OCI-LY1 (cell line): ENCODE measurements around the gene DGLUCY.

Source experiments
- H2AFZ ChIP-seq: fragments of 200-600 bp; sonication (generic), shearing (Covaris generic); 2 replicates; pipeline ENCODE4 v1.6.0; 2014; ENCODE audit warnings: antibody characterized with exemption, mild to moderate bottlenecking, low read length
- H3F3A ChIP-seq: fragments of 200-600 bp; sonication (generic), shearing (Covaris generic); 2 replicates; pipeline ENCODE4 v1.6.0; 2014; ENCODE audit warnings: mild to moderate bottlenecking, antibody characterized with exemption, low read length, moderate library complexity; ENCODE audit not compliant: insufficient read depth
- H3K27ac ChIP-seq: fragments of 200-600 bp; sonication (generic); 2 replicates; pipeline ENCODE4 v1.5.1; 2014; ENCODE audit warnings: low read length, mixed run types, mild to moderate bottlenecking, low read depth; ENCODE audit not compliant: poor library complexity, severe bottlenecking
- H3K27me3 ChIP-seq: fragments of 200-600 bp; sonication (generic); 2 replicates; pipeline ENCODE4 v1.6.0; 2014; ENCODE audit warnings: antibody characterized with exemption, mild to moderate bottlenecking, low read length, moderate library complexity; ENCODE audit not compliant: insufficient read depth
- H3K36me3 ChIP-seq: fragments of 200-600 bp; sonication (generic); 2 replicates; pipeline ENCODE4 v1.6.1; 2014; ENCODE audit warnings: mild to moderate bottlenecking, antibody characterized with exemption, low read length, moderate library complexity, mixed read lengths; ENCODE audit not compliant: insufficient read depth
- H3K4me1 ChIP-seq: fragments of 200-600 bp; sonication (generic); 2 replicates; pipeline ENCODE4 v1.5.1; 2014; ENCODE audit warnings: mild to moderate bottlenecking, low read length, moderate library complexity; ENCODE audit not compliant: insufficient read depth, severe bottlenecking
- H3K4me2 ChIP-seq: fragments of 200-600 bp; sonication (generic), shearing (Covaris generic); 2 replicates; pipeline ENCODE4 v1.6.1; 2014; ENCODE audit warnings: low read length
- H3K4me3 ChIP-seq: fragments of 200-600 bp; sonication (generic); 2 replicates; pipeline ENCODE4 v1.5.1; 2014; ENCODE audit warnings: low read length, low read depth, mild to moderate bottlenecking, mixed read lengths; ENCODE audit not compliant: poor library complexity, severe bottlenecking
- H3K79me2 ChIP-seq: fragments of 200-600 bp; shearing (Covaris generic); 2 replicates; pipeline ENCODE4 v1.6.1; 2016; ENCODE audit warnings: mixed run types, low read length, mixed read lengths; ENCODE audit not compliant: insufficient read depth
- H3K9ac ChIP-seq: fragments of 200-600 bp; sonication (generic), shearing (Covaris generic); 2 replicates; pipeline ENCODE4 v1.6.1; 2014; ENCODE audit warnings: mild to moderate bottlenecking, low read length, mixed read lengths
- H3K9me2 ChIP-seq: fragments of 200-600 bp; sonication (generic), shearing (Covaris generic); 2 replicates; pipeline ENCODE4 v1.6.1; 2014; ENCODE audit warnings: low read depth, mild to moderate bottlenecking, low read length, mixed read lengths
- H3K9me3 ChIP-seq: fragments of 200-600 bp; shearing (Covaris generic); 2 replicates; pipeline ENCODE4 v1.6.1; 2014; ENCODE audit warnings: low read length, mixed read lengths
- H4K20me1 ChIP-seq: fragments of 200-600 bp; sonication (generic), shearing (Covaris generic); 2 replicates; pipeline ENCODE4 v1.6.0; 2016; ENCODE audit warnings: mild to moderate bottlenecking, low read length; ENCODE audit not compliant: insufficient read depth
- EZH2 ChIP-seq: fragments of 200-600 bp; sonication (generic), shearing (Covaris generic); IDR thresholded peaks from 2 replicates; pipeline ENCODE4 v1.8.0; 2017; ENCODE audit warnings: borderline replicate concordance, mixed run types, mild to moderate bottlenecking, antibody characterized with exemption, low read length, moderate library complexity, mixed read lengths
- TF ChIP-seq, protein P1 (sequence below): fragments of 200-600 bp; sonication (generic), shearing (Covaris generic); IDR thresholded peaks from 2 replicates; pipeline ENCODE4 v1.5.1; 2017; ENCODE audit warnings: mild to moderate bottlenecking, antibody characterized with exemption, low read length, moderate library complexity, mixed read lengths

DGLUCY gene

DNA sequence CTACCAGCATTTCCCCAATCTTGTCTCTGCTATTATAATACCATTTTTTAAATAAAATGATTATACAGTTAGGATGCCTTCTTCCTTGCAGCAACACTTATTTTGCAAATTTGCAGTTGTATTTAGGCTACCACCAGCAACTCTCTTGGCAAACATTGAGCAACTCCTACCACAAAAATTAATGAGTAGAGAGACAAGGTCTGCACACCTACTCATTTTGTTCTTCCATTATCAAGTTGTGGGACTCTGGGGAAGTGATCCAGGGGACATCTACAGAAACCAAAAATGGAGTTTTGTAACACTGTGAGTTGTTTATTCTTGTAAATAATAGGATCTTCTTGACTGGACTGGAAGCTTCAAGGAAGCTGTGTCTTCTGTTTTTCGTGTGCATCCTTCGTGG lies 38.6 kb downstream of the DGLUCY start:
- Histone ChIP-seq H3K79me2 (no peaks in the 10 kb centered on the region), H3K4me2 (no peak overlapping the region), H3K27me3 (no peaks in the 10 kb centered on the region), H3F3A (no peaks in the 10 kb centered on the region), H3K36me3 (peaks cover 14% of the 10 kb centered on the region), H4K20me1 (no peaks in the 10 kb centered on the region), H3K4me1 (peaks cover 5% of the 10 kb centered on the region), H2AFZ (no peak overlapping the region), H3K9me2 (no peaks in the 10 kb centered on the region), H3K27ac (no peak overlapping the region), H3K4me3 (no peak overlapping the region), H3K9me3 (no peaks in the 10 kb centered on the region), H3K9ac (no peak overlapping the region)
- no peak for TF ChIP-seq EZH2
- TF ChIP-seq, protein P1, sequence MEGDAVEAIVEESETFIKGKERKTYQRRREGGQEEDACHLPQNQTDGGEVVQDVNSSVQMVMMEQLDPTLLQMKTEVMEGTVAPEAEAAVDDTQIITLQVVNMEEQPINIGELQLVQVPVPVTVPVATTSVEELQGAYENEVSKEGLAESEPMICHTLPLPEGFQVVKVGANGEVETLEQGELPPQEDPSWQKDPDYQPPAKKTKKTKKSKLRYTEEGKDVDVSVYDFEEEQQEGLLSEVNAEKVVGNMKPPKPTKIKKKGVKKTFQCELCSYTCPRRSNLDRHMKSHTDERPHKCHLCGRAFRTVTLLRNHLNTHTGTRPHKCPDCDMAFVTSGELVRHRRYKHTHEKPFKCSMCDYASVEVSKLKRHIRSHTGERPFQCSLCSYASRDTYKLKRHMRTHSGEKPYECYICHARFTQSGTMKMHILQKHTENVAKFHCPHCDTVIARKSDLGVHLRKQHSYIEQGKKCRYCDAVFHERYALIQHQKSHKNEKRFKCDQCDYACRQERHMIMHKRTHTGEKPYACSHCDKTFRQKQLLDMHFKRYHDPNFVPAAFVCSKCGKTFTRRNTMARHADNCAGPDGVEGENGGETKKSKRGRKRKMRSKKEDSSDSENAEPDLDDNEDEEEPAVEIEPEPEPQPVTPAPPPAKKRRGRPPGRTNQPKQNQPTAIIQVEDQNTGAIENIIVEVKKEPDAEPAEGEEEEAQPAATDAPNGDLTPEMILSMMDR: no peak

DNA sequence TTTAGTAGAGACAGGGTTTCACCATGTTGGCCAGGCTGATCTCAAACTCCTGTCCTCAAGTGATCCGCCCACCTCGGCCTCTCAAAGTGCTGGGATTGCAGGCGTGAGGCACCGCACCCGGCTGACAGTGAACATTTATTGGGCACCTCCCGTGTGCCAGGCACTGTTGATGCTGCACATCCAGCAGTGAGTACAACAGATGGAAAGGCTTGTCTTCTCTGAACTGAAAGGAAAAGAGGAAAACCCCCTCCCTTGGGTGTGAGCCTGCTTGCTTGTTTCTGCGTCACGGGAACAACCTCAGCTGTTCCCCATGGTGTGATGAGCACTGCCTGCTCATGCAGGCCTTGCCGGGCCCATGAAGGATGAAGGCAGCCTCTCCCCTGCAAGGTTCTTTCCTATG lies 39.5 kb downstream of the DGLUCY start:
- Histone ChIP-seq H3K36me3 (peaks cover 14% of the 10 kb centered on the region), H2AFZ (no peak overlapping the region), H3K9me3 (no peaks in the 10 kb centered on the region), H3K9ac (no peak overlapping the region), H4K20me1 (no peaks in the 10 kb centered on the region), H3K9me2 (no peaks in the 10 kb centered on the region), H3K4me3 (no peak overlapping the region), H3K4me2 (no peak overlapping the region), H3K27me3 (no peaks in the 10 kb centered on the region), H3F3A (no peaks in the 10 kb centered on the region), H3K27ac (no peak overlapping the region), H3K4me1 (peaks cover 5% of the 10 kb centered on the region), H3K79me2 (no peaks in the 10 kb centered on the region)
- TF ChIP-seq, protein P1: no peak
- TF ChIP-seq EZH2: no peak

DNA sequence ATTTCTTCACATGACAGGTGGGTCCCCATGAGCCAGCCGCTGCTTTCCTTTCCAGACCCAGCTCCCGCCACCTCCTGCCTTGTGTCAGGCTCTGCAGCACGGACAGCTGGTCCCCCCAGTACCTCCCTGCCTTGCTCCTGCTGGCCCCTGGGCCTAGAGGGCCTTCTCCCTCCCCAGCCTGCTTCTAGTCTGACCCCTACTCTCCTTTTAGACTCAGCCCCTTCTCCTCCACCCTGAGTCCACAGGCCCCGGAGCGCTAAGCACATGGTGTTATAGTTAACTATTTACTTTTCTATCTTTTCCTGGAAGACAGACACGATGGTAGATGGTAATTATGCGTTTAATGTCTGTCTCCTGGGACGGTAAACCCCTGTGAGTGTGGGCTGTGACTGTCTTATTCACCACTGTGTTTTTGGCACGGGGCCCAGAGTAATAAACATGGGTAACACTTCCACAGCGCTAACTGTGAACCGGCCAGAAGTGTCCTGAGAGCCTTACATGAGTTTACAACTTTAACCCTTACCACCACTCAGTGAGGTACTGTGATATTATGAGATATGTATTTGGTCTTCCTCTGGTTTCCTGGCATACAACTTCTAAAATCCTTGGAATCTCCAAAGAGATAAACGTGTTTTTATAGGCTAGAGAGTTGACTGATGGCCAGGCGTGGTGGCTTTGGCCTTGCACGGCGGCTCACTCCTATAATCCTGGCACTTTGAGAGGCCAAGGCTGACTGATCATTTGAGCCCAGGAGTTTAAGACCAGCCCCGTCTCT lies 41.2 kb downstream of the DGLUCY start:
- H3K4me3 ChIP-seq: no peak overlapping the region
- H3K4me2 ChIP-seq: no peak overlapping the region
- no peaks in the 10 kb centered on the region for H3K9me2 ChIP-seq
- peaks cover 20% of the 10 kb centered on the region for H3K36me3 ChIP-seq
- no peaks in the 10 kb centered on the region for H3K9me3 ChIP-seq
- no peak overlapping the region for H2AFZ ChIP-seq
- no peaks in the 10 kb centered on the region for H3K27me3 ChIP-seq
- no peaks in the 10 kb centered on the region for H3F3A ChIP-seq
- H3K79me2 ChIP-seq: no peaks in the 10 kb centered on the region
- no peak overlapping the region for H3K9ac ChIP-seq
- H3K27ac ChIP-seq: no peak overlapping the region
- peaks cover 5% of the 10 kb centered on the region for H3K4me1 ChIP-seq
- no peaks in the 10 kb centered on the region for H4K20me1 ChIP-seq
- TF ChIP-seq, protein P1: no peak
- TF ChIP-seq EZH2: no peak
